Activated CD8-positive, alpha-beta T cell treated with anti-CD3 and anti-CD28 coated beads for 36 hours (primary cell): ENCODE data around the gene ARHGAP31. TPM values are rescaled to one million over a fixed set of nuclear protein-coding genes. Genes with fewer than 3 reads are reported as not detected.
"Not testable (repeated sequence)": the region's sequence is repeated elsewhere in the genome, so short reads cannot be mapped to it uniquely, and the experiment has no call there.

Experiments used
- ATAC-seq: fragments of 200-7000 bp; cut with Tn5 transposase; one replicate; pipeline ENCODE4 v1.10.0; 2021; ENCODE audit warnings: mild to moderate bottlenecking, moderate library complexity
- CTCF ChIA-PET: fragments of 350-600 bp; sonication (Branson Sonifier 250); formaldehyde crosslinking; loops from one replicate; lab custom pipeline; 2021; ENCODE audit warnings: antibody characterized with exemption; lab: Charles Lee
- POLR2A ChIA-PET: fragments of 350-600 bp; sonication (Branson Sonifier 250); formaldehyde crosslinking; loops from one replicate; lab custom pipeline; 2021; ENCODE audit warnings: antibody characterized with exemption; lab: Charles Lee
- DNase-seq: peaks from one replicate; pipeline ENCODE4 v3.0.0-alpha.2; 2020
- H3K27ac Mint-ChIP-seq: one replicate; pipeline ENCODE4 v1.8.0; 2021; ENCODE audit warnings: mild to moderate bottlenecking, mixed read lengths
- H3K27me3 Mint-ChIP-seq: one replicate; pipeline ENCODE4 v1.8.0; 2021; ENCODE audit warnings: mixed read lengths
- H3K36me3 Mint-ChIP-seq: one replicate; pipeline ENCODE4 v1.8.0; 2021; ENCODE audit warnings: low read depth, mixed read lengths
- H3K4me1 Mint-ChIP-seq: one replicate; pipeline ENCODE4 v1.8.0; 2021; ENCODE audit warnings: low read depth, mixed read lengths
- H3K4me3 Mint-ChIP-seq: one replicate; pipeline ENCODE4 v1.8.0; 2021; ENCODE audit warnings: mild to moderate bottlenecking, moderate library complexity, mixed read lengths
- H3K9me3 Mint-ChIP-seq: one replicate; pipeline ENCODE4 v1.8.0; 2021; ENCODE audit warnings: mixed read lengths
- CTCF ChIP-seq: fragments of 200-600 bp; IDR thresholded peaks from one replicate; pipeline ENCODE4 v1.8.0; 2022; ENCODE audit warnings: antibody characterized with exemption, mild to moderate bottlenecking
- intact Hi-C: fragments of 100-400 bp; cut with micrococcal nuclease; formaldehyde crosslinking; loops from one replicate; pipeline ENCODE4 v1.10.0; 2022
- total RNA-seq, 2 experiments: library from RNA; stranded (reverse); gene quantifications; one replicate each; pipeline ENCODE4 v1.2.3, GENCODE V29; 2021

Gene ARHGAP31
- total RNA-seq, 2 experiments from 2014 or later: 6.6 to 8.0 TPM

GRCh38 chr3:119352863-119353527 lies 58.8 kb downstream of the ARHGAP31 start:
- Mint-ChIP-seq H3K4me1 (peaks cover 31% of the 10 kb centered on the region), H3K9me3 (no peaks in the 10 kb centered on the region), H3K27ac (peak overlapping the region; percentile 45), H3K27me3 (no peaks in the 10 kb centered on the region), H3K4me3 (no peak overlapping the region), H3K36me3 (no peaks in the 10 kb centered on the region)
- DNase-seq (peak; percentile 23), ATAC-seq (peak; percentile 61)
- intact Hi-C loops: loop anchor here (5.0 kb wide), 2 partner anchors 61 to 76 kb away; partner anchors contain the start of gene ARHGAP31
- POLR2A ChIA-PET: interaction anchor here (0.8 to 2.8 kb wide), 3 partner anchors 30 to 77 kb away, joined by 3 to 8 read pairs (median 4); partner anchors contain the start of gene ARHGAP31
- TF ChIP-seq CTCF: peak; percentile 42
- CTCF ChIA-PET: interaction anchor here (0.6 to 2.7 kb wide), 23 partner anchors 9 to 469 kb away, joined by 3 to 41 read pairs (median 6); partner anchors contain the start of genes ARHGAP31, B4GALT4, IGSF11 and TEX55

- H3K9me3 Mint-ChIP-seq, DNase-seq, H3K27ac Mint-ChIP-seq, intact Hi-C loops, POLR2A ChIA-PET, H3K4me3 Mint-ChIP-seq, ATAC-seq, H3K27me3 Mint-ChIP-seq, H3K36me3 Mint-ChIP-seq: not testable (repeated sequence)
- CTCF ChIA-PET: interaction anchor here (0.5 kb wide), 1 partner anchor 68 kb away, joined by 4 read pairs; no protein-coding TSS in a partner anchor
- H3K4me1 Mint-ChIP-seq: peaks cover 26% of the 10 kb centered on the region
These were observed 61.4 kb downstream of the ARHGAP31 start for GRCh38 chr3:119355608-119356007.

- Mint-ChIP-seq H3K36me3 (no peaks in the 10 kb centered on the region), H3K27ac (no peak overlapping the region), H3K4me1 (peaks cover 17% of the 10 kb centered on the region), H3K9me3 (no peaks in the 10 kb centered on the region), H3K4me3 (no peak overlapping the region), H3K27me3 (no peaks in the 10 kb centered on the region)
- no peak for TF ChIP-seq CTCF
- DNase-seq (no peak), ATAC-seq (no peak)
- POLR2A ChIA-PET: no interaction called here
- CTCF ChIA-PET: no interaction called here
- intact Hi-C loops: no loop called here
These were observed 62.5 kb downstream of the ARHGAP31 start for GRCh38 chr3:119356646-119357045.

- CTCF ChIA-PET: no interaction called here
- H3K4me1 Mint-ChIP-seq: peaks cover 11% of the 10 kb centered on the region
- H3K36me3 Mint-ChIP-seq: no peaks in the 10 kb centered on the region
- no peak for TF ChIP-seq CTCF
- DNase-seq (no peak), ATAC-seq (no peak)
- no peaks in the 10 kb centered on the region for H3K27me3 Mint-ChIP-seq
- no peak overlapping the region for H3K27ac Mint-ChIP-seq
- POLR2A ChIA-PET: interaction anchor here (0.8 kb wide), 1 partner anchor 150 kb away, joined by 3 read pairs; no protein-coding TSS in a partner anchor
- intact Hi-C loops: no loop called here
- H3K9me3 Mint-ChIP-seq: no peaks in the 10 kb centered on the region
- H3K4me3 Mint-ChIP-seq: no peak overlapping the region
These were observed 63.0 kb downstream of the ARHGAP31 start for GRCh38 chr3:119357190-119357589.

GRCh38 chr3:119359476-119360326 lies 65.5 kb downstream of the ARHGAP31 start:
- H3K27me3 Mint-ChIP-seq: no peaks in the 10 kb centered on the region
- POLR2A ChIA-PET: no interaction called here
- H3K4me3 Mint-ChIP-seq: no peak overlapping the region
- CTCF ChIA-PET: interaction anchor here (1.1 kb wide), 1 partner anchor 21 kb away, joined by 3 read pairs; no protein-coding TSS in a partner anchor
- no peak overlapping the region for H3K27ac Mint-ChIP-seq
- no peaks in the 10 kb centered on the region for H3K36me3 Mint-ChIP-seq
- H3K4me1 Mint-ChIP-seq: no peaks in the 10 kb centered on the region
- TF ChIP-seq CTCF: no peak
- intact Hi-C loops: no loop called here
- DNase-seq (no peak), ATAC-seq (no peak)
- no peaks in the 10 kb centered on the region for H3K9me3 Mint-ChIP-seq
